IMR-90 (cell line): ENCODE data around the gene IFNG. TPM values are rescaled to one million over a fixed set of nuclear protein-coding genes. Genes with fewer than 3 reads are reported as not detected.

ENCODE experiments used
- ATAC-seq: fragments of 200-7000 bp; cut with Tn5 transposase; 2 replicates; pipeline ENCODE4 v1.9.1; 2020; ENCODE audit warnings: low read depth, mild to moderate bottlenecking, moderate library complexity
- BruUV-seq: library from RNA; stranded (reverse); fragments of 400-500 nt; replicated peaks from 2 replicates; lab custom pipeline; 2021; lab: Mats Ljungman, UMichigan
- CTCF ChIA-PET: fragments of 300-600 bp; formaldehyde crosslinking; extraction: SDS; loops from one replicate; lab custom pipeline; 2021; ENCODE audit warnings: antibody characterized with exemption; lab: Yijun Ruan, JAX
- POLR2A ChIA-PET: fragments of 300-600 bp; sonication (Branson Sonifier 250); formaldehyde crosslinking; loops from one replicate; lab custom pipeline; 2022; ENCODE audit warnings: antibody characterized with exemption; ENCODE audit not compliant: unreplicated experiment; lab: Charles Lee
- DNase-seq: peaks from one replicate; pipeline ENCODE4 v3.0.0; 2013
- H2AFZ ChIP-seq: replicated peaks from 2 replicates; pipeline ENCODE3; 2013; ENCODE audit warnings: low read length, mild to moderate bottlenecking; ENCODE audit not compliant: poor library complexity
- H2AK5ac ChIP-seq: 2 replicates; pipeline ENCODE4 v1.6.1; 2013; ENCODE audit warnings: low read depth, low read length, inconsistent platforms
- H2AK9ac ChIP-seq: replicated peaks from 2 replicates; pipeline ENCODE3; 2013; ENCODE audit warnings: mild to moderate bottlenecking, low read depth, low read length, moderate library complexity; ENCODE audit not compliant: poor library complexity
- H2BK120ac ChIP-seq: 2 replicates; pipeline ENCODE4 v1.6.1; 2013; ENCODE audit warnings: low read depth, low read length, inconsistent platforms
- H2BK15ac ChIP-seq: 3 replicates; pipeline ENCODE4 v1.6.1; 2013; ENCODE audit warnings: low read depth, low read length, inconsistent platforms
- H2BK20ac ChIP-seq: 2 replicates; pipeline ENCODE4 v1.6.1; 2013; ENCODE audit warnings: low read depth, mild to moderate bottlenecking, inconsistent platforms, low read length, moderate library complexity
- H2BK5ac ChIP-seq: 2 replicates; pipeline ENCODE4 v1.6.1; 2013; ENCODE audit warnings: mild to moderate bottlenecking, low read depth, low read length, inconsistent platforms; ENCODE audit not compliant: poor library complexity, severe bottlenecking
- H3K14ac ChIP-seq: replicated peaks from 2 replicates; pipeline ENCODE4 v1.6.1; 2013; ENCODE audit warnings: low read depth, low read length, inconsistent platforms
- H3K18ac ChIP-seq: 2 replicates; pipeline ENCODE4 v1.6.1; 2013; ENCODE audit warnings: low read depth, low read length, control low read depth
- H3K23ac ChIP-seq: 2 replicates; pipeline ENCODE4 v1.6.1; 2013; ENCODE audit warnings: low read depth, low read length, inconsistent platforms
- H3K27ac ChIP-seq: 2 replicates; pipeline ENCODE4 v1.5.1; 2013; ENCODE audit warnings: mild to moderate bottlenecking, control low read depth, low read length; ENCODE audit not compliant: insufficient read depth
- H3K27me3 ChIP-seq: 2 replicates; pipeline ENCODE4 v1.6.1; 2013; ENCODE audit warnings: low read length; ENCODE audit not compliant: control insufficient read depth, insufficient read depth
- H3K36me3 ChIP-seq: 2 replicates; pipeline ENCODE4 v1.6.1; 2013; ENCODE audit warnings: low read length, mixed read lengths; ENCODE audit not compliant: control insufficient read depth, insufficient read depth
- H3K4ac ChIP-seq: 2 replicates; pipeline ENCODE4 v1.6.1; 2013; ENCODE audit warnings: low read depth, low read length, inconsistent platforms
- H3K4me1 ChIP-seq: 2 replicates; pipeline ENCODE4 v1.6.1; 2013; ENCODE audit warnings: low read length, mixed read lengths; ENCODE audit not compliant: control insufficient read depth, insufficient read depth
- H3K4me2 ChIP-seq: 2 replicates; pipeline ENCODE4 v1.6.1; 2013; ENCODE audit warnings: low read depth, mild to moderate bottlenecking, control low read depth, low read length, moderate library complexity
- H3K4me3 ChIP-seq: 2 replicates; pipeline ENCODE4 v1.5.1; 2013; ENCODE audit warnings: low read depth, mild to moderate bottlenecking, control low read depth, low read length, moderate library complexity; ENCODE audit not compliant: insufficient read depth
- H3K56ac ChIP-seq: 2 replicates; pipeline ENCODE4 v1.6.1; 2013; ENCODE audit warnings: low read length, inconsistent platforms; ENCODE audit not compliant: insufficient read depth; ENCODE audit errors: extremely low read depth
- H3K79me1 ChIP-seq, 2 experiments: 2 replicates each; pipeline ENCODE4 v1.6.1; 2013; ENCODE audit warnings: low read length in 2 of 2, inconsistent platforms in 1 of 2, low read depth in 1 of 2
- H3K9ac ChIP-seq: 2 replicates; pipeline ENCODE4 v1.6.1; 2013; ENCODE audit warnings: low read depth, low read length, control low read depth
- H3K9me1 ChIP-seq: 2 replicates; pipeline ENCODE4 v1.6.1; 2013; ENCODE audit warnings: low read length, inconsistent platforms; ENCODE audit not compliant: insufficient read depth
- H3K9me3 ChIP-seq: 2 replicates; pipeline ENCODE4 v1.6.1; 2013; ENCODE audit warnings: low read length; ENCODE audit not compliant: control insufficient read depth, insufficient read depth
- H4K20me1 ChIP-seq: 2 replicates; pipeline ENCODE4 v1.6.1; 2013; ENCODE audit warnings: low read length, inconsistent platforms; ENCODE audit not compliant: insufficient read depth
- H4K5ac ChIP-seq: 2 replicates; pipeline ENCODE4 v1.6.1; 2013; ENCODE audit warnings: mild to moderate bottlenecking, low read depth, low read length, control low read depth
- H4K8ac ChIP-seq, 2 experiments: 2 replicates each; pipeline ENCODE4 v1.6.1; 2013; ENCODE audit warnings: low read depth in 2 of 2, low read length in 2 of 2, control low read depth in 1 of 2, inconsistent platforms in 1 of 2
- H4K91ac ChIP-seq: 2 replicates; pipeline ENCODE4 v1.6.1; 2013; ENCODE audit warnings: low read depth, low read length, inconsistent platforms; ENCODE audit not compliant: insufficient read depth
- CHD1 ChIP-seq: IDR thresholded peaks from 2 replicates; pipeline ENCODE4 v1.6.1; 2012; ENCODE audit warnings: low read depth, low read length, improper control_type of control experiment
- RAD21 ChIP-seq: IDR thresholded peaks from 2 replicates; pipeline ENCODE4 v1.6.1; 2012; ENCODE audit warnings: low read length, improper control_type of control experiment
- WGBS, 2 experiments: methylation state at CpG; one replicate each; pipeline versions ENCODE4 v1.1.5 to v1.1.7; 2013; ENCODE audit warnings: missing lambda C conversion rate in 2 of 2; ENCODE audit not compliant: insufficient read length in 1 of 2; ENCODE audit errors: extremely low coverage in 2 of 2; 5-methylcytosine and 5-hydroxymethylcytosine counted together
- dilution Hi-C: fragments of 300-500 bp; cut with HindIII; formaldehyde crosslinking; loops from one replicate; pipeline ENCODE4 v1.14.3; 2018; ENCODE audit warnings: low sequenced_read_pairs; ENCODE audit not compliant: unreplicated experiment
- in situ Hi-C: fragments of 300-500 bp; cut with MboI; formaldehyde crosslinking; loops from 3 replicates; pipeline ENCODE4 v1.14.3; 2019; ENCODE audit warnings: low sequenced_read_pairs, inconsistent platforms, mixed read lengths
- intact Hi-C: fragments of 100-400 bp; cut with micrococcal nuclease; formaldehyde crosslinking; loops from 2 replicates; pipeline ENCODE4 v1.10.0; 2022
- polyA plus RNA-seq, 3 experiments: library from polyadenylated mRNA; depleted of rRNA; stranded (reverse); fragments of >200 nt; gene quantifications; 2 replicates each; pipeline ENCODE4 v1.2.3, GENCODE V29; 2012; ENCODE audit warnings: low replicate concordance in 1 of 3
- total RNA-seq: library from RNA; depleted of rRNA; stranded (reverse); fragments of >200 nt; gene quantifications from 2 replicates; pipeline ENCODE4 v1.2.3, GENCODE V29; 2012

The IFNG gene
- total and polyA plus RNA-seq, 2 of the 4 experiments (the other 2 are of a cell fraction) = not detected

- intact Hi-C loops (no loop called here), dilution Hi-C loops (no loop called here), in situ Hi-C loops (no loop called here)
- no peak overlapping the region for H4K8ac ChIP-seq
- H3K79me1 ChIP-seq = no peaks in the 10 kb centered on the region
- no peak overlapping the region for H3K9ac ChIP-seq
- H2BK20ac ChIP-seq = no peak overlapping the region
- ATAC-seq (no peak), DNase-seq (no peak)
- no peak overlapping the region for H3K4me3 ChIP-seq
- H3K56ac ChIP-seq = no peak overlapping the region
- no peaks in the 10 kb centered on the region; the same call in 1 of the 2 replicates for H3K27me3 ChIP-seq
- H2BK120ac ChIP-seq = no peak overlapping the region
- H2AK5ac ChIP-seq = no peak overlapping the region
- no peak overlapping the region for H3K23ac ChIP-seq
- no peaks in the 10 kb centered on the region for H3K4me1 ChIP-seq
- no peak overlapping the region for H3K18ac ChIP-seq
- no peak overlapping the region for H4K5ac ChIP-seq
- no peaks in the 10 kb centered on the region for H3K9me3 ChIP-seq
- no peak overlapping the region for H2AFZ ChIP-seq
- H3K4me2 ChIP-seq = no peak overlapping the region
- H3K36me3 ChIP-seq = no peaks in the 10 kb centered on the region
- POLR2A ChIA-PET = no interaction called here
- WGBS, 2 experiments = no CpG with 5 or more reads among the region's 3 CpGs
- CTCF ChIA-PET = no interaction called here
- no peaks in the 10 kb centered on the region for H4K20me1 ChIP-seq
- H3K27ac ChIP-seq = no peak overlapping the region
- H2AK9ac ChIP-seq = no peak overlapping the region
- TF ChIP-seq RAD21 (no peak), CHD1 (no peak)
- no TSS peak for BruUV-seq
- no peak overlapping the region for H3K14ac ChIP-seq
- no peak overlapping the region for H4K91ac ChIP-seq
- H3K9me1 ChIP-seq = no peaks in the 10 kb centered on the region
- H3K4ac ChIP-seq = no peak overlapping the region
- H2BK5ac ChIP-seq = no peak overlapping the region
- no peak overlapping the region for H2BK15ac ChIP-seq
Measured at GRCh38 chr12:68117661-68118060, 41.9 kb downstream of the IFNG start.
